ENCODE measurements around the gene LGALS9. TPM values are rescaled to one million over a fixed set of nuclear protein-coding genes. Genes with fewer than 3 reads are reported as not detected.

The LGALS9 gene
- total RNA-seq (10 to 100 TPM in 1 of 2 donors, 1 to 10 TPM in 1; 6.5 to 17.4 TPM), polyA plus RNA-seq (ENCODE audit: insufficient read length in 2 of 2) (10 to 100 TPM; 21.5 to 21.7 TPM)
- long read RNA-seq, donor 1, partial matches to known transcripts: 0 of 1 reads
- long read RNA-seq, donor 1, other reads (novel, unspliced or antisense): 0 of 1 reads
- long read RNA-seq, donor 2, partial matches to known transcripts: 0 of 3 reads
- long read RNA-seq, donor 2, other reads (novel, unspliced or antisense): 0 of 3 reads
- long read RNA-seq, donor 3, partial matches to known transcripts: 0 of 1 reads
- long read RNA-seq, donor 3, other reads (novel, unspliced or antisense): 0 of 1 reads
- long read RNA-seq, donor 4, partial matches to known transcripts: 0 of 4 reads
- long read RNA-seq, donor 4, other reads (novel, unspliced or antisense): 0 of 4 reads

GRCh38 chr17:27630607-27631410 is at the start of gene LGALS9:
Gene LGALS9, plus strand, starts transcription at chr17:27631188. Its CDS starts 78 bp downstream, at chr17:27631266.
- WGBS (ENCODE audit: insufficient coverage): 37% methylated on average over 7 of the region's 10 CpGs
- Histone ChIP-seq H3K27me3 (ENCODE audit: control insufficient read depth, insufficient read depth, low read length) (no peaks in the 10 kb centered on the region), H3K9me3 (ENCODE audit: control insufficient read depth, insufficient read depth, low read length) (no peaks in the 10 kb centered on the region), H3K36me3 (ENCODE audit: control insufficient read depth, insufficient read depth, low read length) (no peaks in the 10 kb centered on the region), H3K4me3 (ENCODE audit: low read depth, low read length) (no peak within 1 kb of the TSS), H3K4me1 (ENCODE audit: control insufficient read depth, insufficient read depth, low read length) (peaks cover 24% of the 10 kb centered on the region), H3K27ac (ENCODE audit: low read depth, low read length) (no peak within 1 kb of the TSS)
- no peak for DNase-seq (ENCODE audit: low read depth in 4 of 6, low spot score in 6 of 6)

- 90% methylated on average over 14 of the region's 18 CpGs for WGBS (ENCODE audit: insufficient coverage)
- H3K4me1 ChIP-seq (ENCODE audit: control insufficient read depth, insufficient read depth, low read length): peaks cover 7% of the 10 kb centered on the region
Measured at GRCh38 chr17:27582696-27583095, 48.3 kb upstream of the LGALS9 start.

GRCh38 chr17:27585153-27585681 is 45.8 kb upstream of the LGALS9 start:
- H3K36me3 ChIP-seq (ENCODE audit: control insufficient read depth, insufficient read depth, low read length): peaks cover 47% of the 10 kb centered on the region
- no peak overlapping the region for H3K4me3 ChIP-seq (ENCODE audit: low read depth, low read length)
- H3K27ac ChIP-seq (ENCODE audit: low read depth, low read length): no peak overlapping the region
- H3K27me3 ChIP-seq (ENCODE audit: control insufficient read depth, insufficient read depth, low read length): no peaks in the 10 kb centered on the region
- 86% methylated on average over 7 of the region's 9 CpGs for WGBS (ENCODE audit: insufficient coverage)
- no peak for DNase-seq (ENCODE audit: low read depth in 4 of 6, low spot score in 6 of 6)
- no peaks in the 10 kb centered on the region for H3K9me3 ChIP-seq (ENCODE audit: control insufficient read depth, insufficient read depth, low read length)
- peaks cover 4% of the 10 kb centered on the region for H3K4me1 ChIP-seq (ENCODE audit: control insufficient read depth, insufficient read depth, low read length)

More at GRCh38 chr17:27582696-27583095, 48.3 kb upstream of the LGALS9 start:
- Histone ChIP-seq H3K27me3 (ENCODE audit: control insufficient read depth, insufficient read depth, low read length) (no peaks in the 10 kb centered on the region), H3K9me3 (ENCODE audit: control insufficient read depth, insufficient read depth, low read length) (no peaks in the 10 kb centered on the region), H3K27ac (ENCODE audit: low read depth, low read length) (no peak overlapping the region), H3K36me3 (ENCODE audit: control insufficient read depth, insufficient read depth, low read length) (peaks cover 41% of the 10 kb centered on the region), H3K4me3 (ENCODE audit: low read depth, low read length) (no peak overlapping the region)
- DNase-seq (ENCODE audit: low read depth in 4 of 6, low spot score in 6 of 6): no peak

- peaks cover 4% of the 10 kb centered on the region for H3K4me1 ChIP-seq (ENCODE audit: control insufficient read depth, insufficient read depth, low read length)
- H3K36me3 ChIP-seq (ENCODE audit: control insufficient read depth, insufficient read depth, low read length): peaks cover 51% of the 10 kb centered on the region
- 72% methylated on average over 4 of the region's 5 CpGs for WGBS (ENCODE audit: insufficient coverage)
- no peak overlapping the region for H3K4me3 ChIP-seq (ENCODE audit: low read depth, low read length)
- H3K27ac ChIP-seq (ENCODE audit: low read depth, low read length): no peak overlapping the region
- no peaks in the 10 kb centered on the region for H3K27me3 ChIP-seq (ENCODE audit: control insufficient read depth, insufficient read depth, low read length)
- no peaks in the 10 kb centered on the region for H3K9me3 ChIP-seq (ENCODE audit: control insufficient read depth, insufficient read depth, low read length)
- DNase-seq (ENCODE audit: low read depth in 4 of 6, low spot score in 6 of 6): no peak
Measured at GRCh38 chr17:27585792-27586191, 45.2 kb upstream of the LGALS9 start.

GRCh38 chr17:27586203-27586721 is 44.7 kb upstream of the LGALS9 start:
- H3K27me3 ChIP-seq (ENCODE audit: control insufficient read depth, insufficient read depth, low read length): no peaks in the 10 kb centered on the region
- 93% methylated on average over 5 of the region's 8 CpGs for WGBS (ENCODE audit: insufficient coverage)
- no peak overlapping the region for H3K4me3 ChIP-seq (ENCODE audit: low read depth, low read length)
- peaks cover 4% of the 10 kb centered on the region for H3K4me1 ChIP-seq (ENCODE audit: control insufficient read depth, insufficient read depth, low read length)
- no peak for DNase-seq (ENCODE audit: low read depth in 4 of 6, low spot score in 6 of 6)
- H3K27ac ChIP-seq (ENCODE audit: low read depth, low read length): no peak overlapping the region
- peaks cover 55% of the 10 kb centered on the region for H3K36me3 ChIP-seq (ENCODE audit: control insufficient read depth, insufficient read depth, low read length)
- no peaks in the 10 kb centered on the region for H3K9me3 ChIP-seq (ENCODE audit: control insufficient read depth, insufficient read depth, low read length)

- H3K27me3 ChIP-seq (ENCODE audit: control insufficient read depth, insufficient read depth, low read length): no peaks in the 10 kb centered on the region
- peaks cover 64% of the 10 kb centered on the region for H3K36me3 ChIP-seq (ENCODE audit: control insufficient read depth, insufficient read depth, low read length)
- DNase-seq (ENCODE audit: low read depth in 4 of 6, low spot score in 6 of 6): no peak
- peaks cover 4% of the 10 kb centered on the region for H3K4me1 ChIP-seq (ENCODE audit: control insufficient read depth, insufficient read depth, low read length)
- 99% methylated on average over 15 of the region's 15 CpGs for WGBS (ENCODE audit: insufficient coverage)
- H3K9me3 ChIP-seq (ENCODE audit: control insufficient read depth, insufficient read depth, low read length): no peaks in the 10 kb centered on the region
- H3K27ac ChIP-seq (ENCODE audit: low read depth, low read length): no peak overlapping the region
- no peak overlapping the region for H3K4me3 ChIP-seq (ENCODE audit: low read depth, low read length)
Measured at GRCh38 chr17:27588354-27588753, 42.6 kb upstream of the LGALS9 start.

GRCh38 chr17:27590864-27591263 is 40.1 kb upstream of the LGALS9 start:
- Histone ChIP-seq H3K9me3 (ENCODE audit: control insufficient read depth, insufficient read depth, low read length) (no peaks in the 10 kb centered on the region), H3K4me1 (ENCODE audit: control insufficient read depth, insufficient read depth, low read length) (peaks cover 5% of the 10 kb centered on the region), H3K27me3 (ENCODE audit: control insufficient read depth, insufficient read depth, low read length) (no peaks in the 10 kb centered on the region), H3K27ac (ENCODE audit: low read depth, low read length) (no peak overlapping the region), H3K4me3 (ENCODE audit: low read depth, low read length) (no peak overlapping the region), H3K36me3 (ENCODE audit: control insufficient read depth, insufficient read depth, low read length) (peaks cover 70% of the 10 kb centered on the region)
- 93% methylated on average over 2 of the region's 3 CpGs for WGBS (ENCODE audit: insufficient coverage)
- DNase-seq (ENCODE audit: low read depth in 4 of 6, low spot score in 6 of 6): no peak

- Histone ChIP-seq H3K4me3 (ENCODE audit: low read depth, low read length) (no peak overlapping the region), H3K36me3 (ENCODE audit: control insufficient read depth, insufficient read depth, low read length) (peaks cover 67% of the 10 kb centered on the region), H3K27ac (ENCODE audit: low read depth, low read length) (no peak overlapping the region), H3K9me3 (ENCODE audit: control insufficient read depth, insufficient read depth, low read length) (no peaks in the 10 kb centered on the region), H3K4me1 (ENCODE audit: control insufficient read depth, insufficient read depth, low read length) (peaks cover 8% of the 10 kb centered on the region), H3K27me3 (ENCODE audit: control insufficient read depth, insufficient read depth, low read length) (no peaks in the 10 kb centered on the region)
- WGBS (ENCODE audit: insufficient coverage): no CpG with 5 or more reads among the region's 3 CpGs
- DNase-seq (ENCODE audit: low read depth in 4 of 6, low spot score in 6 of 6): no peak
Measured at GRCh38 chr17:27591986-27592385, 39.0 kb upstream of the LGALS9 start.

- H3K4me1 ChIP-seq (ENCODE audit: control insufficient read depth, insufficient read depth, low read length): peaks cover 11% of the 10 kb centered on the region
- no peak overlapping the region for H3K4me3 ChIP-seq (ENCODE audit: low read depth, low read length)
- DNase-seq (ENCODE audit: low read depth in 4 of 6, low spot score in 6 of 6): no peak
- no peaks in the 10 kb centered on the region for H3K9me3 ChIP-seq (ENCODE audit: control insufficient read depth, insufficient read depth, low read length)
- no peaks in the 10 kb centered on the region for H3K27me3 ChIP-seq (ENCODE audit: control insufficient read depth, insufficient read depth, low read length)
- H3K27ac ChIP-seq (ENCODE audit: low read depth, low read length): no peak overlapping the region
- peaks cover 68% of the 10 kb centered on the region for H3K36me3 ChIP-seq (ENCODE audit: control insufficient read depth, insufficient read depth, low read length)
- WGBS (ENCODE audit: insufficient coverage): 98% methylated on average over 8 of the region's 9 CpGs
Measured at GRCh38 chr17:27593232-27593856, 37.6 kb upstream of the LGALS9 start.
